ENCODE results near the gene IL10RA. TPM values are rescaled to one million over a fixed set of nuclear protein-coding genes. Genes with fewer than 3 reads are reported as not detected.

The IL10RA gene
- total RNA-seq, 4 donors from 2014 or later = 14.3 to 34.9 (median 20.9) TPM

DNA sequence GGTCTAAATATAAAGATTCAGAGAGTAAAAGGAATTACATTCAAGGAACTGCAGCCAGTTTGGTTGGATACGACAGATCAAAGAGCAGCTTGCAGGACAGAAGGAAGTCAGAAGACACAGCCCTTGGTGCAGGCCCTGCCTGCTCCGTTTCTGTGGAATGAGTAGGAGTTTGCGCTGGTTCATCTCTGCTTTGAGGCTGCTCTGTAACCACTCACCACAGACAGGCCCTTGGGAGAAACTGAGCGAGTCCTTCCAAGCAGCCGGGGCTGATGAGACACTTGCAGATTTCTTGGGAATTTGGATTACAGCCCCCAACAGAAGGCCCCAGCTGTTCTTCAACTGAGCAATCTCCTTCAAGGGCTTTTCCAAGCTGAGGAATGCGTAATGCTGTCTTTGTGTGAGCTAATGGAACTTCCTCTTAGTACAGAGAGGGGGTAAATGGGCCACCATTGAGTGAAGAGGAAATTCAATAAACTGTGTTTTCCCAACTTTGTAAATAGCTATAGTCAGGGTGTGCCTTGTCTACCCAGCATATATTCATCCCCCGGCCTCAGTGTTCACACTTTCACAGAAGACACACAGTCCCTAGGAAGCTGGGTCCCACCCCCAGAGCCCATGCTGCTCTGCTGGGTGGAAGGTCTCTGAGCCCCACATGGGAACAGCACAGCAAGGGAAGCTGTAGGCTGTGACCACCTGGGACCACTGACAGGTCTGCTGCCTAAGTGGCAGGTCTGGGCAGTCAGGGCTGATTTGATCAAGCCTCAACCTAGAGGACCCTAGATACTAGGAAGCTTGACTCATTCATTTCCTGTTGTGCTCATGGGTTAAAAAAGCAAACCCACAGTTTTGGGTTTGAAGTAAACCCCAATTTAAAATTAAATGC, 16.6 kb downstream of the IL10RA start:
- Histone ChIP-seq H3K4me1 (peaks cover 0 to 21% (median 7%) of the 10 kb centered on the region in 4 donors), H3K4me3 (no peak overlapping the region), H3K9me3 (peaks cover 0 to 6% (median 0%) of the 10 kb centered on the region in 4 donors), H3K27me3 (no peaks in the 10 kb centered on the region), H3K36me3 (peaks cover 0 to 4% (median 0%) of the 10 kb centered on the region in 4 donors), H3K27ac (replicated peaks in 1 of 4) (peak overlapping the region; percentile 34 to 63 (median 38))
- DNase-seq (ENCODE audit: extremely low spot score) = no peak
- no peak for TF ChIP-seq POLR2A (IDR thresholded peaks at IDR 0.05; ENCODE audit: low read depth)
- TF ChIP-seq POLR2AphosphoS5 (IDR thresholded peaks at IDR 0.05) = peak; percentile 29 to 46
- TF ChIP-seq, protein P1, sequence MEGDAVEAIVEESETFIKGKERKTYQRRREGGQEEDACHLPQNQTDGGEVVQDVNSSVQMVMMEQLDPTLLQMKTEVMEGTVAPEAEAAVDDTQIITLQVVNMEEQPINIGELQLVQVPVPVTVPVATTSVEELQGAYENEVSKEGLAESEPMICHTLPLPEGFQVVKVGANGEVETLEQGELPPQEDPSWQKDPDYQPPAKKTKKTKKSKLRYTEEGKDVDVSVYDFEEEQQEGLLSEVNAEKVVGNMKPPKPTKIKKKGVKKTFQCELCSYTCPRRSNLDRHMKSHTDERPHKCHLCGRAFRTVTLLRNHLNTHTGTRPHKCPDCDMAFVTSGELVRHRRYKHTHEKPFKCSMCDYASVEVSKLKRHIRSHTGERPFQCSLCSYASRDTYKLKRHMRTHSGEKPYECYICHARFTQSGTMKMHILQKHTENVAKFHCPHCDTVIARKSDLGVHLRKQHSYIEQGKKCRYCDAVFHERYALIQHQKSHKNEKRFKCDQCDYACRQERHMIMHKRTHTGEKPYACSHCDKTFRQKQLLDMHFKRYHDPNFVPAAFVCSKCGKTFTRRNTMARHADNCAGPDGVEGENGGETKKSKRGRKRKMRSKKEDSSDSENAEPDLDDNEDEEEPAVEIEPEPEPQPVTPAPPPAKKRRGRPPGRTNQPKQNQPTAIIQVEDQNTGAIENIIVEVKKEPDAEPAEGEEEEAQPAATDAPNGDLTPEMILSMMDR (IDR thresholded peaks at IDR 0.05) = no peak
- TF ChIP-seq EP300 (IDR thresholded peaks at IDR 0.05) = no peak
- intact Hi-C loops (cut with DNase I) = no loop called here
- 57% methylated on average over 7 of the region's 7 CpGs for WGBS

DNA sequence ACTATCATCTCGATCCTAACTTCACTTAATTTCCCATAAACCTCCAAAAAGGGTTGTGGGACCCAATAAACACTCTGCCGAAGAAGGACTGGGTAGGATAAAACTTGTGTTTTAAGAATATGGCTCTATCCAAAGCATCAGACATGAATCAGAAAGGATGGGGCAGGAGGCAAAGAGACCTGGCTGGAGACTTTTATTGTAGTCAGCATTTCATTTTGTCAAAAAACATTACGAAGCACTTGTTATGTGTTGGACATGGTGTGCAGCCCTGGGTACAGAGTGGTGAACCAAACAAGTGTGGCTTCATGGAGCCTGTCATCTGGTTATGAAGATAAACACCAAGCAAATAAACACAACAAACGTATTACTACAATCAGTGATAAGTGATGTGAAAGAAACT, 17.3 kb downstream of the IL10RA start:
- Histone ChIP-seq H3K4me1 (peaks cover 0 to 21% (median 7%) of the 10 kb centered on the region in 4 donors), H3K9me3 (peaks cover 0 to 6% (median 0%) of the 10 kb centered on the region in 4 donors), H3K36me3 (peaks cover 0 to 4% (median 0%) of the 10 kb centered on the region in 4 donors), H3K4me3 (no peak overlapping the region), H3K27me3 (no peaks in the 10 kb centered on the region), H3K27ac (replicated peaks in 1 of 4) (peak overlapping the region in 2 of 4 donors; percentile 35 to 63)
- WGBS = 66% methylated on average over 4 of the region's 4 CpGs
- intact Hi-C loops (cut with DNase I) = no loop called here
- no peak for DNase-seq (ENCODE audit: extremely low spot score)
- TF ChIP-seq POLR2AphosphoS5 (IDR thresholded peaks at IDR 0.05) (no peak), EP300 (IDR thresholded peaks at IDR 0.05) (no peak), POLR2A (IDR thresholded peaks at IDR 0.05; ENCODE audit: low read depth) (no peak)
- TF ChIP-seq, protein P1 (IDR thresholded peaks at IDR 0.05) = no peak

DNA sequence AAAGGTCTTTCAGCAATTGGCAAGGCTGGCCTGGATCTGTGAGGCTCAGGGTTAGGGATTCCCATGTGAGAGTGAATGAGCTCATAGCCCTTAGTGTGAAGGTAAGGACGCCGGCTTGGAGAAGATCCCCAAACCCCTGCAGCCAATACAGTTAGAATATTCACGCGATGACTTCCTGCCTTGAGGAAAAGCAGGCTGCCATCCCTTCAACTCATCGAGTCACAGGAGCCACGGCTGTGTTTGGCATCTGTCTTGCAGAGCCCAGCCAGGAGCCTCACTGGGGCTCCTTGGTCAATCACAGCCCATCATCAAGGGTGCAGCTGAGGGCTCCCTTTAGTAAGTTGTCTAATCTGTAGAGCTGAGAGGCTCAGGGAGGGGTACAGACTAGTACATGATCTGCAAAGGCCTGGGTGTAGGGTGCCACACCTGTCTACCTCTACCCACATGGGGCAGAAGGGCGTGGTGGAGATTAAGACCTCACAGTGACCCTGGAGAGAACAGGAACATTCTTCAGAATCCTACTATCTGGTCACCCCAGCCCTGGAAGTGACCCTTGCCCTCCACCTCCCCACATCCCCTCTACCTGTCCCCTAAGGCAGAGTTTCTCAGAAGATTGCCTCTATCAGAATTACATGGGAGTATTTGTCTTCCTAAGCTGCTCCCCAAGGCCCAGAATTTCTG, 18.5 kb downstream of the IL10RA start:
- H3K4me1 ChIP-seq = peaks cover 0 to 21% (median 7%) of the 10 kb centered on the region in 4 donors
- no peak for DNase-seq (ENCODE audit: extremely low spot score)
- no peak overlapping the region for H3K27ac ChIP-seq (replicated peaks in 1 of 4)
- intact Hi-C loops (cut with DNase I) = no loop called here
- no peaks in the 10 kb centered on the region for H3K27me3 ChIP-seq
- TF ChIP-seq POLR2AphosphoS5 (IDR thresholded peaks at IDR 0.05) = no peak
- no peak for TF ChIP-seq EP300 (IDR thresholded peaks at IDR 0.05)
- TF ChIP-seq, protein P1 (IDR thresholded peaks at IDR 0.05) = no peak
- no peak for TF ChIP-seq POLR2A (IDR thresholded peaks at IDR 0.05; ENCODE audit: low read depth)
- 87% methylated on average over 7 of the region's 7 CpGs for WGBS
- H3K9me3 ChIP-seq = peaks cover 0 to 6% (median 0%) of the 10 kb centered on the region in 4 donors
- H3K4me3 ChIP-seq = no peak overlapping the region
- no peaks in the 10 kb centered on the region for H3K36me3 ChIP-seq

DNA sequence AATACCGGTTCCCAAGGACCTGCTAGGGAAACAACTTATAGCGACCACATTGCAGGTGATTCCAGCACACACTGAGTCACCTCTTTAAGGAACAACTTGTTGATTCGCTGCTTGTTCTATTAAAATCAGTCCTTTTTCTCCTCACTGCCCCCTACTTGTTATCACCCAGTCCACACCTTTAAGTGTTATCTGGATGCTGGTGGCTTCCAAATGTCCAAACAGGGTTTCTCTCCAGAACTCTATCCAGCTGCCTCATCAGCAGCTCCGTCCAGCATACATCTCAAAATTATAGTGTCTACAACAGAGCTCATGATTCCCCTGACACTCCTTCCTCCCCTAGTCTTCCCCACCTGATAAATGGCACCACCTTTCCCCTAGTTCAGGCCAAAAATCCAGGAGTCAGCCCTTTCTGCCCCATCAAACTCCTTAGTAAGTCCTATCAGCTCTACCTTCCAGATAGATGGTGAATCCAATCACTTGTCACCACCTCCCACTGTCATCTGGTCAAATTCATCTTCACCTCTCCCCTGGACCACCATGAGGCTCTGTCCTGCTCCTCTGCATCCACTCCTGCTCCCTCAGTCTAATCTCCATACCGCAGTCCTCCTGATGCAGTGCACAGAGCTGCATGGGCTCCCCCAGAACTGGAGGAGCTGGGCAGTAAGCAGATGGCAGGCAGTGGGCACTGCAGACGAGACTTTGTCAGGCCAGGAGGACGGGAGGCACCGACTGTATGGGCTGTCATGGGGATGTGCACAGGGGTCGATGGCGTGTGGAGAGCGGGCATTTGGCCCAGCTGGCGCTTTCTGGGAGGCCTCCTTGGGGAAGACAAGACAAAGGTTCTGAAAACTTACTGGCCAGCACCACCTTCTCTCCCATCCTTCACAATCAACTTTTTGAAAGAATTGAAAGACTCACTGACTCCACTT, 19.3 kb downstream of the IL10RA start:
- TF ChIP-seq EP300 (IDR thresholded peaks at IDR 0.05) (no peak), POLR2AphosphoS5 (IDR thresholded peaks at IDR 0.05) (no peak), POLR2A (IDR thresholded peaks at IDR 0.05; ENCODE audit: low read depth) (no peak)
- TF ChIP-seq, protein P1 (IDR thresholded peaks at IDR 0.05) = no peak
- H3K9me3 ChIP-seq = peaks cover 0 to 6% (median 0%) of the 10 kb centered on the region in 4 donors
- H3K4me1 ChIP-seq = peaks cover 0 to 21% (median 7%) of the 10 kb centered on the region in 4 donors
- H3K27me3 ChIP-seq = no peaks in the 10 kb centered on the region
- H3K36me3 ChIP-seq = no peaks in the 10 kb centered on the region
- DNase-seq (ENCODE audit: extremely low spot score) = no peak
- H3K27ac ChIP-seq (replicated peaks in 1 of 4) = no peak overlapping the region
- no peak overlapping the region for H3K4me3 ChIP-seq
- intact Hi-C loops (cut with DNase I) = no loop called here
- WGBS = 88% methylated on average over 11 of the region's 12 CpGs

All from esophagus muscularis mucosa (tissue), 4 donors.